NOMO-1 treated with DMSO at 0.1 percent for 48 hours (cell line): ENCODE results near the gene OR10P1.
A peak's percentile ranks its signal among the peaks of the same experiment; 100 is the strongest.

Experiments
- DNase-seq: peaks from one replicate; lab custom pipeline; 2025; ENCODE audit not compliant: unreplicated experiment; lab: John Stamatoyannopoulos, UW

The OR10P1 gene

DNA sequence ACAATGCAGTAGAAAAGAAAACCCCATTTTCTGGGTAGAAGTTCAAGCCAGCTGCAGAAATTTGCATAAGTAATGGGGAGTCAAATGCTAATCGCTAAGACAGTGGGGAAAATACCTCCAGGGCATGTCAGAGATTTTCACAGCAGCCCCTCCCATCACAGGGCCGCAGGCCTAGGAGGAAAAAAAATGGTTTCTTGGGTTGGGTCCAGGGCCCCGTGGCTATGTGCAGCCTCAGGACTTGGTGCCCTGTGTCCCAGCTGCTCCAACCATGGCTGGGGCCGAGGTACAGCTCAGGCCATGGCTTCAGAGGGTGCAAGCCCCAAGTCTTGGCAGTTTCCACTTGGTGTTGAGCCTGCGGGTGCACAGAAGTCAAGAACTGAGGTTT is 14.6 kb downstream of the OR10P1 start:
- no peak for DNase-seq

DNA sequence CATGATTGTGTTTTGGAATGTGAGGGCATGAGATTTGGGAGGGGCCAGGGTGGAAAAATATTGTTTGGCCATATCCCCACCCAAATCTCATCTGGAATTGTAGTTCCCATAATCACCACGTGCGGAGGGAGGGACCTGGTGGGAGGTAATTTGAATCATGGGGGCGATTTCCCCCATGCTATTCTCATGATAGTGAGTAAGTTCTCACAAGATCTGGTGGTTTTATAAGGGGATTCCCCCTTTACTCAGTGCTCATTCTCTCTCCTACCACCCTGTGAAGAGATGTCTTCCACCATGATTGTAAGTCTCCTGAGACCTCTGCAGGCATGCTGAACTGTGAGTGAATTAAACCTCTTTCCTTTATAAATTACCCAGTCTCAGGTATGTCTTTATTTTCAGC is 15.7 kb downstream of the OR10P1 start:
- DNase-seq: no peak

DNA sequence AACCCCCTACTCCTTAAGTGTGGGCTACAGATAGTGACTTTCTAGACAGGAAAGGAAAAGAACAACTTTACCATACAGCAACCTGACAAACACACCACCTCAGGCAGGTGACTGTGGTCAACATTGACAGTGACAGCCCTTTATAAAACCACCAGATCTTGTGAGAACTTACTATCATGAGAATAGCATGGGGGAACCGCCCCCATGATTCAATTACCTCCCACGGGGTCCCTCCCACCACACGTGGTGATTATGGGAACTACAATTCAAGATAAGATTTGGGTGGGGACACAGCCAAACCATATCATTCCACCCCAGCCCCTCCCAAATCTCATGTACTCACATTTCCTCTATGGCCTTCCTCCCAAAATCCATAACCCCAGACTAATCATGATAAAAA is 16.3 kb downstream of the OR10P1 start:
- DNase-seq: no peak

DNA sequence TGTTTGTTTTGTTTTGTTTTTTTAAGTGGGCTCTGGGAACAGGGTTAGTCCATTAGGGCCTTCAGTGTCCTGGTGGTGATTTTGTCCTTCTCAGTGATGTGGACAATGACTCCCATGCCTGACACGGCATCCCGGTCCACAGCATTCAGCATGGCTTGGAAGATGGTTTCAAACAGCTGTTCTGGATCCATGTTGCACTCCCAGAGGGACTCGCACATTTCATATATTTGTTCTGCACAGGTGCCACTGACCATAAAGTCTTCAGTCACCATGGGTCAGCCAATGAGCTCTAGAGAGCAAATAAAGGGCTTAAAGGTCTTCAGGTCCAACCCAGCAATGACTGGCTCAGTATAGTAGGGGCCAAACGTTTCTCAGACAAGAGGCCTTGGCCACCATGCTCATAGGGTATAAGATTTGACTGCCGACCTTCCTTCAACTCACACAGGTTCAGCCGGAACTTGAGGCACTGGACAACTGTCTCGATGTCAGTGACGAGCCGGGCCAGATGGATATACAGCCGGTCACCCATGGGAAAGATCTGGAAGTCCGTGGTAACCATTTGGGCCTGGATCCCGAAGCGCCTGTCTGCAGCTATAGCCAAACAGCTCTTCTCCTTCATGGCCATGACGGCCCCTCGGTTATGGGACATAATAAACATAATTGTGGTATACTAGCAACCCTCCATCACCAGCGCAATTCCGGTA is 18.0 kb downstream of the OR10P1 start:
- no peak for DNase-seq

DNA sequence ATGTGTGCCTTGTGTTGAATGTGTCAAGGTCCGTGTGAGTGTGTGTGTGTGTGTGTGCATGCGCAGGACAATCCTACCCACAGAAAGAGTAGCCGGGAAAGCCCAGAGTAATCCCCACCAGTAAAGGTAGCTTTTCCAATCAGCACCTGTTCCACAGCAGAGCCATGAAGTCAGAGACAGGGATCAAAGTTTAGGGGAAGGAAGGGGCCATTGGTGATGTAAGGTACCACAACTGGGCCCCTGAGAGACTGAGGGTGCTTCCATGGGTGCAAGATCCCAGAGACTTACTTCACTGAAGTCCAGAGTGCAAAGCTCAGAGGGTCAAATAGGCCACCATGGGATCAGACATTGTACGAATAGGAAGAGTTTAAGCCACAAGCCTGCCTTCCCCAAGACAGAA is 20.5 kb downstream of the OR10P1 start:
- no peak for DNase-seq

DNA sequence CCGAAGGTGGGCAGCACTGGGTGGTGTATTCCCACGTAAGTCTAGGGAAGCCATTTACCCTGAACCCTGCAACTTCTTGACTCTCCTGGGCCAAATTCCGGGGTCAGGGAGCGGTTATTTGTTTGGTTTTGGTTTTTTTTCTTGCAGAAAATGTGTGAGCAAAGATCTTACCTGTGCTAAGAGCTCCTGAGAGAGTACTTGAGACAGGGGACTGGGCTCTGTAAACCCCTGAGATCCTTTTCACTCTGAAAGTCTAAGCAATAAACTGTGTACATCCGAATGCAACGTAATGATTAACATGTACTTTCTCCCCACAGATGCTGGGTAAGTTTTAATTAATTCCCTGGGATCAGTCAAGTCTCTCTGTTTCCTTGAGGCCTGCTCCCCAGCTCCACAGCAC is 21.5 kb downstream of the OR10P1 start:
- no peak for DNase-seq

DNA sequence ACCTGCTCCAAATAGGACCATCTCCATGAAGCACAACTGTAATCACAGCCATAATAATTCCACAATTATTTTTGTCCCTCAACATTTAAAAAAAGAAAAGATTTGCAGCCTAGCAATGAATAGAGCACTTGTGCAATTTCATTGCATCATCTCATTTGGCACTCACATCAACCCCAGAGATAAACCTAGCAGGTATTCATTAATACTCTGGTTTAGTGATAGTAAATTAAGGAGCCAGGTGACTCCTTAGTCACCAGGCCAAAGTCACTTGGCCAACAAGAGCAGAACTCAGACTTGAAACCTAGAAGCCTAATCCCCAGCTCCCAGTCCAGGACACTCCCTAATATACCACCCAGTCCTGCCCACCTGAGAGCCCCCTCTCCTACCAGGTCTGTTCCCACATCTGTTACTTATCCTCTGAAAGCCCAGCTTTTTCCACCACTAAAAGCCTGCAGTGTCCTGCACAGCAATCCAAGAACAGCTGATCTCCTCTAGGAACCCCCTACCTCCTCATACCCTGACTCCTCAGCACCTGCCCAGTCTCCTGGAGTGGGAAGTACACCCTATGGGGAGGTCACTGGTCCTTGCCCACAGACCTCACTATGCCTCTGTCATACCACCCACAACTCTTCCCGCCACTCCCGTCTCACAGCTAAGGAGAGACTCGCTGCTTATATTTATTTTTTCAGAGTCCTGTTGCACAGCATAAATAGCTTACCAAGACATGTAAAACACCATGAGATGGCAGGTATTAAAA is 22.1 kb downstream of the OR10P1 start:
- DNase-seq: peak; percentile 12

DNA sequence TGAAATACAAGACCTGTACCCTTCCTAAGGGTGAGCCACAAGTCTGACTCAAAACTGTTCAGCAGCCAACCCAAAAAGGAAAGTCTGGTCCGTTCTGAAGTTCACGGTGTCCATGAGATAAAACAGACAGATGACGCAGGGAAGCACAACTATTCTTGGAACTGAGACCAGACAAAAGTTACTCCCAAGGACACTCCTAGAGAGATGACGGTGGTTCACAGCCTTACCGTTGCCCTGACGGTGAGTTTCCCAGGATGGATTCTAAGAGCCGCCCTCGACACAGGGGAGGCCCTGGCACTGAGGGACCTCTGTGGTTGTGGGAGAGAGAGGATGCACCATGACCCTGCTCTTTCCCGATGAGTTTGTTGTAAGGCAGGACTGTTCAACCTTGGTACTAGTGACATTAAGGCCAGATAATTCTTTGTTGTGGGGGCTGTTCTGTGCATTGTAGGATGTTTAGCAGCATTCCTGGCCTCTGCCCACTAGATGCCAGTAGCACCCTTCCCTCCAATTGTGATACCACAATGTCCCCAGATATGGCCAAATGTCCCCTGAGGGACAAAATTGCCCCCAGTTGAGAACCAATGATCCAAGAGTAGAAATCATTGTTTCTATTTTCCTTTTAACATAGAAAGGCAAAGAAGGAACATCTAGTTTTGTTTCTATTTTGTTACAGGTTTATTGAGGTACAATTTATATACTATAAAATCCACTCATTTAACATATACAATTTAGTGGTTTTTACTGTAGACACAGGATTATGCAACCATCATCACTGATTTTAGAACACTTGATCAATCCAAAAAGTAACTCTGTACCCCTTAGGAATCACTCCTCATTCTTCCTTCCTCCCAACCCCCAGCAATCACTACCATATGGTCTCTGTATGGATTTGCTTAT is 23.0 kb downstream of the OR10P1 start:
- peak; percentile 43 for DNase-seq

DNA sequence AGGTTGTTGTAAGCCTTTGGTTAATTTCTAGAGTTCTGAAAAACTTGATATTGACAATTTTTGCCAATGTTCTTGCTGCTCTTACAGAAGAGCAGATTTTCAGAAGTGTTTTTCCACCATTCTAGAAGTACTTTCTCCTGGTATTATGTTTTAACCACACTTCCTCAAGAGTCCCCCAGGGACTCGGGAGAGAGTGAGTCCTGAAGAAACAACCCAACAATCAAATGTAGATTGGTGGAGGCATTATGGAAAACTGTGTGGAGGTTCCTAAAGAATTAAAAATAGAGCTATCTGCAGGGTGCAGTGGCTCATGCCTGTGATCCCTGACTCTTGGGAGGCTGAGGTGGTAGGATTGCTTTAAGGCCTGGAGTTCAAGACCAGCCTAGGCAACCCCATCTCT is 26.7 kb downstream of the OR10P1 start:
- no peak for DNase-seq

DNA sequence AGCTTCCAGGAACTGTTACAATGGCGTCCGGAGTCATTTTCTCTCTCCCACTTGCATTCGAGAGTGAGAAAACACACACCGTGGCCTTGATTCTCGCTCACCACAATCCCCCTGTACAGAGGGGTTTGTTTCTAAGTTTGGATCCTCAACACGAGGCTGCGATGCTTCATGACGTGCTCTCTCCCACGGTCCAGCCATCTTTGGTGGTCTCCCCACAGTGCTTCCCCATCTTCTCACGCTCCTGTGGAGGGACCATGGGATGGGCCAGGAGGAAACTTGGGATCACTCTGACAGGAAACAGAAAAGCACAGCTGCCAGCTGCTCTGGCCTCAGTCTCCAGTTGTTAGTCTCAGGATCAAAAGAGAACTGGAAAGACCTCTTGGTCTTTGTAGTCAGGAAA is 28.1 kb downstream of the OR10P1 start:
- DNase-seq: no peak

DNA sequence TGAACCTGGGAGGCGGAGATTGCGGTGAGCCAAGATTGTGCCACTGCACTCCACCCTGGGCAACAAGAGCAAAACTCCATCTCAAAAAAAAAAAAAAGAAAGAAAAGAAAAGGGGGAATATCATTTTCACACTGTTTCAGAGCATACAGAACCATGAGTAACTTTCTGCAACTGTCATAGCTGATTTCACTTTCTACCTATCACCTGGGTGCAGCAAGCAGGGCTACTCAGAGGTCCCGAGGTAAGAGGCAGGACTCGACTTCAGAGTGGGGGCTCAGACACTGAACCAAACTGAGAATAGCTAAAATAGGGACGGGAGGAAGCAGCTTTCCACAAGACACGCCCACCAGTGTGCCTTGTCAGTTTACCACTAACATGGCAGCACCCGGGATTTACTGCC is 29.8 kb downstream of the OR10P1 start:
- no peak for DNase-seq

DNA sequence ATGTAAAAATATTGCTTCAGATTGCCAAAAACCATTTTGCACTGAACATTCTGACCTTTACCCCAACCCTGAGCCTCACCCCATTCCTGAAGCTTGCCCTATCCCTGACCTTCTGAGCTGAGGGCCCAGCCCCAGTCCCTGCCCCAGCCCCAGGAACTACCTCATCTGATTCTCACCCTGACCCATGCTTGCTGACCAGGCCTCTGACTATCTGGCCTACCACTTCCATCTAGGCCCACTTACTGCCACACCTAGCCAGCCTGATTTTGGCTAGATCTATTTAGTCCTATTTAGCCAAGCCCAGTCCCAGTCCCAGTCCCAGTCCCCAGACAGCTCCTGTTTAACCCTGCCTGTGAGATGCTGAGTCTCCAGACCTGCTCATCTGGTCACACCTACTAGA is 33.6 kb downstream of the OR10P1 start:
- no peak for DNase-seq

DNA sequence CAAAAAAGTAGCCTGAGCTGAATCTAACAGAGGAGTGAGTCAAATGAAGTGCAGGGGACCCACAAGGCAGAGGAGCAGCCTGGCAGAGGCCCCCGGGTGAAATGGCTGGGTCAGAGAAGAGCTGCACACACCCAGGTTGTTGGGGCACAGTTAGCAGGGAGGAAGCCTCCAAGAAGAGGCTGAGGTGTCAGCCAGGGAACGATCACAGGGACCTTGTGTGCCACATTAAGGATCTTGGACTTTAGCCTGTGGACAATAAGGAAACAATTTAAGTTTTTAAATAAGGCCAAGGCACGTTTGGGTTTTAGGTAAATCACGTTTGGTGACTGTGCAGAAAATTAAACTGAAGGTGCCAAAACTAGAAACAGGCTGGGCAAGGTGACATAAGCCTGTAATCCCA is 35.1 kb downstream of the OR10P1 start:
- no peak for DNase-seq

DNA sequence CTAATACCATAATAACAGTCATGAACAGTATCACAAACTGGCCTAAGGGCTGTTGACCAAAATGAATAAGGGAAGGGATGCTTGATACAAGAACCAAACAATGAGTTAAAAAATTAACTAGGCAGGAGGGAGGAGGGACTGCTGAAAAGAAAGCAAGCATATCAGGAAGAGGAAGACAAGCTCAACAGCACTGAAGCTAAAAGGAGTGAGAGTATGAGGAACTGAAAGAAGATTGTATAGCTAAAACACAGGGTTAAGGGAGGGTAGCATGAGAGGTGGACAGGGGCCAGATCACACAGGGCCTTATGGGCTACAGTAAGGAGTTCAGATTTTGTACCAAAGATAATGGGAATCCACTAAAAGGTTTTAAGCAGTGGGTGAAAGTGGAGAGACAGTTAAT is 36.9 kb downstream of the OR10P1 start:
- peak; percentile 97 for DNase-seq

DNA sequence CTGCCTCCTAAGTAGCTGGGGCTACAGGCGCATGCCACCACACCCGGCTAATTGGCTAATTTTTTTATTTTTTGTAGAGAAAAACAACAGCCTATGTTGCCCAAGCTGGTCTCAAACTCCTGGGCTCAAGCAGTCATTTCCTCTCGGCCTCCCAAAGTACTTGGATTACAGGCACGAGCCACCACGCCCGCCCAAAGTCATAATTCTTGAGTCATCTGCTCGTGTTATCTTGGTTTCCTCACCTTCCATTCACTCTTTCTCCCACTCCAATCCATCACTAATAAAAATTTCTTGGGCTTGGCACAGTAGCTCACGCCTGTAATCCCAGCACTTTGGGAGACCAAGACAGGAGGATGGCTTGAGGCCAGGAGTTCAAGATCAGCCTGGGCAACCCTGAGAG is 39.0 kb downstream of the OR10P1 start:
- no peak for DNase-seq

DNA sequence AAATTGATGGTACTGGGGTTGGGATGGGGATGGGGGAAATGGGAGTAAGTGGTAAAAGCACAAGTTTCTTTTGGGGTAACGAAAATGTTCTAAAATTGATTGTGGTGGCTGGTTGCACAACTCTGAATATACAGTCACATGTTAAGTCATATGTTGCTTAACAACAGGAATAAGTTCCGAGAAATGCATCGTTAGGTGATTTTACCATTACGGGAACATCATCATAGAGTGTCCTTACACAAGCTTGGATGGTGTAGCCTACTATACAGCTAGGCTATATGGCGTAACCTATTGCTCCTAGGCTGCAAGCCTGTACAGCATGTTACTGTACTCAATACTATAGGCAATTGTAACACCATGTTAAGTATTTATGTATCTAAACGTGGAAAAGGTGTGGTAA is 40.0 kb downstream of the OR10P1 start:
- DNase-seq: peak; percentile 92

DNA sequence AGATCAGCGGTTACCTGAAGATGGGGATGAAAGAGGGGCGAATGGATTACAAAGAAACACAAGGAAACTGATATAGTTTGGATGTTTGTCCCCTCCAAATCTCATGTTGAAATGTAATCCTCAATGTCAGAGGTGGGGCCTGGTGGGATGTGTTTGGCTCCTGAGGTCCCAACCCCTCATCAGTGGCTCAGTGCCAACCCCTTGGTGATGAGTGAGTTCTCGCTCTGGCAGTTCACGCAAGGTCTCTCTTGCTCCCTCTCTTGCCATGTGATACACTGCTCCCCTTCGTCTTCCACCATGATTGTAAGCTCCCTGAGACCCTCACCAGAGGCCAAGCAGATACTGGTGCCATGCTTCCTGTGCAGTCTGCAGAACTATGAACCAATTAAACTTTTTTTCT is 43.0 kb downstream of the OR10P1 start:
- no peak for DNase-seq

DNA sequence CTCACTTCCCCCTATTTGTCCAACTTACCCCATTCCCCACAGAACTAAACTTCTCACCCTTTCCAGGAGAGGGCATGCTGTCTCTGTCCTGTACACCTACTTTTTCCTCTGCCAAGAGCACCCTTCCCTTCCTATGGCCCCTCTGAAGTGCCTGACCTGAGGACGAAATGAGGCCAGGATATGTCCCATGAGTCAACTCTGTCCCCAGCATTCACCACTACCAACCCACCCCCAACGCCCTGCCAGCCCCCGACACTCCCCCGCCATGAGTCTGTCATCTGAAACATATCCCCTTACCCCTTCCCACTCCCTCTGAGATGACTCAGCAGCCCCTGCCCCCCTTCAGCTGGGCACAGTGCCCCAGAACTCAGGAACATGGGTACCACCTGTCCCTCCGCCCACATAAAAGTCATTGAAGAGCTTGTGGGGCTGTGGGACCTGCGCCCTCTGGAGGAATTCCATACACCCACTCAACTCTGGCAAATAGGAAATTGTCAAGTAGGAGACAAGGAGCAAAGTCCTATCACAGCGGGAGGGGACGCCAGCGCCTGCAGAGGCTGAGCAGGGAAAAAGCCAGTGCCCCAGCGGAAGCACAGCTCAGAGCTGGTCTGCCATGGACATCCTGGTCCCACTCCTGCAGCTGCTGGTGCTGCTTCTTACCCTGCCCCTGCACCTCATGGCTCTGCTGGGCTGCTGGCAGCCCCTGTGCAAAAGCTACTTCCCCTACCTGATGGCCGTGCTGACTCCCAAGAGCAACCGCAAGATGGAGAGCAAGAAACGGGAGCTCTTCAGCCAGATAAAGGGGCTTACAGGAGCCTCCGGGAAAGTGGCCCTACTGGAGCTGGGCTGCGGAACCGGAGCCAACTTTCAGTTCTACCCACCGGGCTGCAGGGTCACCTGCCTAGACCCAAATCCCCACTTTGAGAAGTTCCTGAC is 44.7 kb downstream of the OR10P1 start:
- peak; percentile 65 for DNase-seq

DNA sequence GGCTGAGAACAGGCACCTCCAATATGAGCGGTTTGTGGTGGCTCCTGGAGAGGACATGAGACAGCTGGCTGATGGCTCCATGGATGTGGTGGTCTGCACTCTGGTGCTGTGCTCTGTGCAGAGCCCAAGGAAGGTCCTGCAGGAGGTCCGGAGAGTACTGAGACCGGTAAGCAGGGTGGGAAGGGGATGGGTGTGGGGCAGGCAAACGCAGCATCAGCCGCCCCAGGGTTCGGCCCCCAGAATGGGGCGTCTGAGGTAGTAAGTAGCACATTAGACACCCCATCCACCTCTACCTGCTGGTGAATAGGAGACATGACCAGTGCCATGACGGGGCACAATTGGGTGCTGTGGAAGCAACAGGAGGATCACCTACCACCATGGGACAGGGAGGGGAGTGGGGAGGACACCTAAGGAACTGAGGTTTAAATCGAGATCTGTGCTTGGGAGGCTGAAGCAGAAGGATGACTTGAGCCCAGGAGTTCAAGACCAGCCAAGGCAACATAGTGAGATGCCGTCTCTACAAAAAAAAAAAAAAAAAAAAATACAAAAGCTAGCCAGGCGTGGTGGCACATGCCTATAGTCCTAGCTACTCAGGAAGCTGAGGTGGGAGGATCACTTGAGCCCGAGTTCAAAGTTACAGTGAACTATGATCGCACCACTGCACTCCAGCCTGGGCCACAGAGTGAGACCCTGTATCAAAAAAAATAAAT is 45.5 kb downstream of the OR10P1 start:
- no peak for DNase-seq

DNA sequence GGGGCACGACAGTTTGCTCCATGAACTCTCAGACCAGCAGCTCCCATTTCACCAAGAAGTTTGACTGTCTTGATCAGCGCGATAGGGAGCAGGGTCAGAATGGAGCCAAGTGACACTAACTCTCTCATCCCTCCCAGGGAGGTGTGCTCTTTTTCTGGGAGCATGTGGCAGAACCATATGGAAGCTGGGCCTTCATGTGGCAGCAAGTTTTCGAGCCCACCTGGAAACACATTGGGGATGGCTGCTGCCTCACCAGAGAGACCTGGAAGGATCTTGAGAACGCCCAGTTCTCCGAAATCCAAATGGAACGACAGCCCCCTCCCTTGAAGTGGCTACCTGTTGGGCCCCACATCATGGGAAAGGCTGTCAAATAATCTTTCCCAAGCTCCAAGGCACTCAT is 47.0 kb downstream of the OR10P1 start:
- no peak for DNase-seq
